Body of pancreas (tissue), 4 donors: ENCODE data around the gene TCF12. TPM values are rescaled to one million over a fixed set of nuclear protein-coding genes. Genes with fewer than 3 reads are reported as not detected.

Source experiments
- ATAC-seq: fragments of 150-250 bp; one replicate; pipeline ENCODE4 v1.9.1; 2016
- DNase-seq, 4 donors: peaks; one replicate each; pipeline ENCODE4 v3.0.0-alpha.2; 2019
- H3K27ac ChIP-seq, 4 donors: fragments of 200-600 bp; sonication (generic); 1 replicate in 3 of 4; 2 replicates in 1 of 4; pipeline versions ENCODE4 v1.5.1 to v1.6.1; 2016 to 2019; ENCODE audit warnings: mild to moderate bottlenecking in 1 of 4, mixed read lengths in 1 of 4, moderate library complexity in 1 of 4
- H3K27me3 ChIP-seq, 2 donors: fragments of 200-600 bp; sonication (generic); one replicate each; pipeline ENCODE4 v1.6.0; 2016; ENCODE audit warnings: mild to moderate bottlenecking in 1 of 2
- H3K36me3 ChIP-seq, 2 donors: fragments of 200-600 bp; sonication (generic); replicated peaks in 1 of 2; 2 replicates each; pipeline ENCODE4 v1.5.1; 2016; ENCODE audit warnings: low read depth in 2 of 2; ENCODE audit not compliant: insufficient read depth in 1 of 2
- H3K4me1 ChIP-seq: fragments of 200-600 bp; sonication (generic); one replicate; pipeline ENCODE4 v1.6.0; 2016
- H3K4me3 ChIP-seq, 2 donors: fragments of 200-600 bp; sonication (generic); 1 replicate in 1 of 2; 2 replicates in 1 of 2; pipeline ENCODE4 v1.5.1; 2016 to 2019
- H3K9me3 ChIP-seq, 3 donors: fragments of 200-600 bp; sonication (generic); 1 replicate in 2 of 3; 2 replicates in 1 of 3; pipeline ENCODE4 v1.5.1; 2016
- CTCF ChIP-seq, 7 experiments: fragments of 450-650 bp in 4 of 7; fragments of 200-600 bp in 3 of 7; sonication (generic) in 3 of 7; IDR thresholded peaks; one replicate each; pipeline ENCODE4 v1.5.1; 2016 to 2019; ENCODE audit warnings: antibody characterized with exemption in 7 of 7
- POLR2A ChIP-seq, 3 donors: fragments of 450-650 bp; IDR thresholded peaks; one replicate each; pipeline ENCODE4 v1.6.1; 2016; ENCODE audit warnings: antibody characterized with exemption in 3 of 3, mild to moderate bottlenecking in 2 of 3
- WGBS, 2 donors: methylation state at CpG; one replicate each; pipeline ENCODE4 v1.1.5; 2017; 5-methylcytosine and 5-hydroxymethylcytosine counted together
- intact Hi-C: fragments of 100-400 bp; cut with DNase I; formaldehyde crosslinking; loops from one replicate; pipeline ENCODE4 v1.15.1; 2023
- total RNA-seq, 2 donors: library from RNA; depleted of rRNA; stranded (reverse); fragments of >200 nt; gene quantifications; one replicate each; pipeline ENCODE4 v1.1.0, GENCODE V29; 2016

Gene TCF12
- total RNA-seq, 2 donors from 2014 or later, result 27.2 to 49.4 TPM

GRCh38 chr15:57231559-57231958 is 313.1 kb downstream of the TCF12 start:
- Histone ChIP-seq H3K27me3 (no peaks in the 10 kb centered on the region), H3K27ac (no peak overlapping the region), H3K9me3 (no peaks in the 10 kb centered on the region), H3K4me1 (peaks cover 1% of the 10 kb centered on the region), H3K4me3 (no peak overlapping the region), H3K36me3 (peaks cover 0 to 4% of the 10 kb centered on the region in 2 donors)
- DNase-seq (no peak), ATAC-seq (no peak)
- no peak for TF ChIP-seq POLR2A (IDR thresholded peaks at IDR 0.05)
- TF ChIP-seq CTCF (IDR thresholded peaks at IDR 0.05), result no peak
- intact Hi-C loops, result no loop called here
- WGBS, 2 donors, result 95 to 98% methylated on average over 1 of the region's 1 CpG

- no peak for TF ChIP-seq POLR2A (IDR thresholded peaks at IDR 0.05)
- no peak for TF ChIP-seq CTCF (IDR thresholded peaks at IDR 0.05)
- DNase-seq (no peak), ATAC-seq (no peak)
- H3K4me1 ChIP-seq, result peaks cover 12% of the 10 kb centered on the region
- no peaks in the 10 kb centered on the region for H3K9me3 ChIP-seq
- H3K27ac ChIP-seq, result no peak overlapping the region
- peaks cover 0 to 4% of the 10 kb centered on the region in 2 donors for H3K36me3 ChIP-seq
- no peak overlapping the region for H3K4me3 ChIP-seq
- no peaks in the 10 kb centered on the region for H3K27me3 ChIP-seq
- intact Hi-C loops, result no loop called here
- 68 to 79% methylated on average over 2 of the region's 2 CpGs for WGBS, 2 donors
Observed at GRCh38 chr15:57234156-57234555, 315.7 kb downstream of the TCF12 start.

- H3K9me3 ChIP-seq, result no peaks in the 10 kb centered on the region
- H3K36me3 ChIP-seq, result peaks cover 0 to 4% of the 10 kb centered on the region in 2 donors
- WGBS, 2 donors, result 93 to 94% methylated on average over 4 of the region's 4 CpGs
- TF ChIP-seq POLR2A (IDR thresholded peaks at IDR 0.05) (no peak), CTCF (IDR thresholded peaks at IDR 0.05) (no peak)
- DNase-seq (no peak), ATAC-seq (no peak)
- no peak overlapping the region for H3K4me3 ChIP-seq
- peaks cover 12% of the 10 kb centered on the region for H3K4me1 ChIP-seq
- H3K27ac ChIP-seq, result no peak overlapping the region
- intact Hi-C loops, result no loop called here
- no peaks in the 10 kb centered on the region for H3K27me3 ChIP-seq
Observed at GRCh38 chr15:57235186-57235585, 316.7 kb downstream of the TCF12 start.

- Histone ChIP-seq H3K9me3 (no peaks in the 10 kb centered on the region), H3K4me1 (peaks cover 12% of the 10 kb centered on the region), H3K27me3 (no peaks in the 10 kb centered on the region), H3K4me3 (no peak overlapping the region), H3K27ac (no peak overlapping the region), H3K36me3 (peaks cover 0 to 4% of the 10 kb centered on the region in 2 donors)
- TF ChIP-seq POLR2A (IDR thresholded peaks at IDR 0.05) (no peak), CTCF (IDR thresholded peaks at IDR 0.05) (no peak)
- ATAC-seq (no peak), DNase-seq (no peak)
- intact Hi-C loops, result no loop called here
- WGBS, 2 donors, result 68 to 76% methylated on average over 4 of the region's 4 CpGs
Observed at GRCh38 chr15:57235873-57236272, 317.4 kb downstream of the TCF12 start.

- intact Hi-C loops, result no loop called here
- no peaks in the 10 kb centered on the region for H3K9me3 ChIP-seq
- no peak overlapping the region for H3K4me3 ChIP-seq
- ATAC-seq (no peak), DNase-seq (no peak)
- H3K27me3 ChIP-seq, result no peaks in the 10 kb centered on the region
- WGBS, 2 donors, result 21 to 28% methylated on average over 3 of the region's 3 CpGs
- TF ChIP-seq CTCF (IDR thresholded peaks at IDR 0.05) (no peak), POLR2A (IDR thresholded peaks at IDR 0.05) (no peak)
- H3K27ac ChIP-seq, result no peak overlapping the region
- peaks cover 0 to 4% of the 10 kb centered on the region in 2 donors for H3K36me3 ChIP-seq
- H3K4me1 ChIP-seq, result peaks cover 12% of the 10 kb centered on the region
Observed at GRCh38 chr15:57236561-57237300, 318.3 kb downstream of the TCF12 start.
